ENCODE data around the gene FAM81B. TPM values are rescaled to one million over a fixed set of nuclear protein-coding genes. Genes with fewer than 3 reads are reported as not detected.

FAM81B gene
- polyA plus RNA-seq, 3 donors, result not detected

DNA sequence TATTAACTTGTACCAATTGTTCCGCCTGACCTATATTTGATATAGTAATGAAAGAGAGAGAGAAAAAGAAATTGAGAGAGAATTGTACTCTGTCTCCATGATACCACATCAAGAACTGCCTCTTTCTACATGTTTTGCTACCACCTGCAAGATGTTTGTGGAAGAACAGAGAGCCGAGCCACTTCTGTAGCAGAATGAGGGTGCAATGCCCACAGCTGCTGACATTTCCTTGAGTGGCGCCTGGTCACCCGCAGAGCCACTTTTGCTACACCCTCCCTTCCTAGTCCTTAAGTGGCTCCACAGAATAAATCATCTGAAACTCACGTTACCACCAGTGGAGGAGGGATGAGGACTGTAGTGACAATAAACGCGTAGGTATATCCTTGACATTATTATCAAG is 17.1 kb upstream of the FAM81B start:
- no peak overlapping the region for H2AFZ ChIP-seq (ENCODE audit: insufficient read depth, low read depth, low read length, poor library complexity, severe bottlenecking)
- Mint-ChIP-seq H3K9me3 (peaks cover 0 to 10% (median 3%) of the 10 kb centered on the region in 7 donors), H3K36me3 (no peaks in the 10 kb centered on the region), H3K4me3 (no peak overlapping the region), H3K27me3 (ENCODE audit: low read depth in 3 of 3) (no peaks in the 10 kb centered on the region), H3K4me1 (no peaks in the 10 kb centered on the region), H3K27ac (no peak overlapping the region)
- no peaks in the 10 kb centered on the region for H3K79me2 ChIP-seq (ENCODE audit: insufficient read depth, low read length)
- no peaks in the 10 kb centered on the region for H3K27me3 ChIP-seq (ENCODE audit: control insufficient read depth in 2 of 2, insufficient read depth in 2 of 2, low read length in 2 of 2)
- no peak overlapping the region for H3K9ac ChIP-seq (ENCODE audit: insufficient read depth, low read length, poor library complexity, severe bottlenecking)
- no peaks in the 10 kb centered on the region for H3K36me3 ChIP-seq (replicated peaks in 1 of 2; ENCODE audit: control insufficient read depth in 1 of 2, insufficient read depth in 2 of 2, low read length in 2 of 2)
- peaks cover 0 to under 1% of the 10 kb centered on the region in 2 donors for H3K9me3 ChIP-seq (replicated peaks in 1 of 2; ENCODE audit: control insufficient read depth in 1 of 2, insufficient read depth in 1 of 2, low read length in 2 of 2)
- no peak overlapping the region for H3K4me2 ChIP-seq (replicated peaks; ENCODE audit: extremely low read depth, low read length, poor library complexity, severe bottlenecking)
- TF ChIP-seq, protein P1, sequence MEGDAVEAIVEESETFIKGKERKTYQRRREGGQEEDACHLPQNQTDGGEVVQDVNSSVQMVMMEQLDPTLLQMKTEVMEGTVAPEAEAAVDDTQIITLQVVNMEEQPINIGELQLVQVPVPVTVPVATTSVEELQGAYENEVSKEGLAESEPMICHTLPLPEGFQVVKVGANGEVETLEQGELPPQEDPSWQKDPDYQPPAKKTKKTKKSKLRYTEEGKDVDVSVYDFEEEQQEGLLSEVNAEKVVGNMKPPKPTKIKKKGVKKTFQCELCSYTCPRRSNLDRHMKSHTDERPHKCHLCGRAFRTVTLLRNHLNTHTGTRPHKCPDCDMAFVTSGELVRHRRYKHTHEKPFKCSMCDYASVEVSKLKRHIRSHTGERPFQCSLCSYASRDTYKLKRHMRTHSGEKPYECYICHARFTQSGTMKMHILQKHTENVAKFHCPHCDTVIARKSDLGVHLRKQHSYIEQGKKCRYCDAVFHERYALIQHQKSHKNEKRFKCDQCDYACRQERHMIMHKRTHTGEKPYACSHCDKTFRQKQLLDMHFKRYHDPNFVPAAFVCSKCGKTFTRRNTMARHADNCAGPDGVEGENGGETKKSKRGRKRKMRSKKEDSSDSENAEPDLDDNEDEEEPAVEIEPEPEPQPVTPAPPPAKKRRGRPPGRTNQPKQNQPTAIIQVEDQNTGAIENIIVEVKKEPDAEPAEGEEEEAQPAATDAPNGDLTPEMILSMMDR (IDR thresholded peaks at IDR 0.05), result no peak
- no peaks in the 10 kb centered on the region for H4K20me1 ChIP-seq (ENCODE audit: insufficient read depth, low read length)
- DNase-seq, result no peak
- H3K4me3 ChIP-seq (replicated peaks in 1 of 3; ENCODE audit: low read depth in 2 of 3, low read length in 3 of 3), result no peak overlapping the region
- H3K4me1 ChIP-seq (ENCODE audit: control insufficient read depth in 1 of 2, insufficient read depth in 2 of 2, low read length in 2 of 2), result no peaks in the 10 kb centered on the region
- H3K27ac ChIP-seq (ENCODE audit: low read depth in 1 of 2, low read length in 2 of 2), result no peak overlapping the region
- intact Hi-C loops (cut with micrococcal nuclease), result no loop called here
- WGBS (ENCODE audit: insufficient coverage), result no CpG with 5 or more reads among the region's 7 CpGs

DNA sequence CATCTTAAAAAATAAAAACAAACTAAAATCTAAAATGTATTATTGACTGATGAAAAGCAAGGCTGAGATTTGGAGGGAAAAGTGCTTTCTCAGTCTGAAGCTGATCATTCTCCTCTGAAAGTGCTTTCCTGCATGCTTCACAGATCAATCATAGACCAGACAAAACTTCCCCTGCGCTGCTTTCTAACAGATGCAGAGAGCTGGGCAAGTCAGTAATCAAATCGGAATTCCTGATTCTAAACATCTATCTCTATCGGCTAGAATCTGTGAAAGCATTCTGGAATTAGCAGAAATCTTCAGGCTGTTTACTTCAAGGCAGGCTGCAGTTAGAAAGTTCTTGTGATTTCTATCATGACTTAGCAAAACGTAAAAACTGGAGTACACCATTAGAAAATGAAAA is 15.6 kb upstream of the FAM81B start:
- H3K9ac ChIP-seq (ENCODE audit: insufficient read depth, low read length, poor library complexity, severe bottlenecking), result no peak overlapping the region
- H3K79me2 ChIP-seq (ENCODE audit: insufficient read depth, low read length), result no peaks in the 10 kb centered on the region
- Mint-ChIP-seq H3K4me3 (no peak overlapping the region), H3K9me3 (peaks cover 3 to 17% (median 7%) of the 10 kb centered on the region in 7 donors), H3K4me1 (peaks cover 1% of the 10 kb centered on the region), H3K27me3 (ENCODE audit: low read depth in 3 of 3) (no peaks in the 10 kb centered on the region), H3K36me3 (no peaks in the 10 kb centered on the region), H3K27ac (no peak overlapping the region)
- H3K4me2 ChIP-seq (replicated peaks; ENCODE audit: extremely low read depth, low read length, poor library complexity, severe bottlenecking), result no peak overlapping the region
- DNase-seq, result no peak
- WGBS (ENCODE audit: insufficient coverage), result 88% methylated on average over 1 of the region's 4 CpGs
- peaks cover 0 to 6% of the 10 kb centered on the region in 2 donors for H3K9me3 ChIP-seq (replicated peaks in 1 of 2; ENCODE audit: control insufficient read depth in 1 of 2, insufficient read depth in 1 of 2, low read length in 2 of 2)
- H2AFZ ChIP-seq (ENCODE audit: insufficient read depth, low read depth, low read length, poor library complexity, severe bottlenecking), result no peak overlapping the region
- intact Hi-C loops (cut with micrococcal nuclease), result no loop called here
- no peaks in the 10 kb centered on the region for H3K36me3 ChIP-seq (replicated peaks in 1 of 2; ENCODE audit: control insufficient read depth in 1 of 2, insufficient read depth in 2 of 2, low read length in 2 of 2)
- TF ChIP-seq, protein P1 (IDR thresholded peaks at IDR 0.05), result no peak
- no peaks in the 10 kb centered on the region for H3K27me3 ChIP-seq (ENCODE audit: control insufficient read depth in 2 of 2, insufficient read depth in 2 of 2, low read length in 2 of 2)
- no peaks in the 10 kb centered on the region for H4K20me1 ChIP-seq (ENCODE audit: insufficient read depth, low read length)
- H3K4me1 ChIP-seq (ENCODE audit: control insufficient read depth in 1 of 2, insufficient read depth in 2 of 2, low read length in 2 of 2), result no peaks in the 10 kb centered on the region
- no peak overlapping the region for H3K4me3 ChIP-seq (replicated peaks in 1 of 3; ENCODE audit: low read depth in 2 of 3, low read length in 3 of 3)
- H3K27ac ChIP-seq (ENCODE audit: low read depth in 1 of 2, low read length in 2 of 2), result no peak overlapping the region

Data from CD14-positive monocyte (primary cell).